A673 (cell line): ENCODE measurements around the gene DLG2. TPM values are rescaled to one million over a fixed set of nuclear protein-coding genes. Genes with fewer than 3 reads are reported as not detected.
A peak's percentile ranks its signal among the peaks of the same experiment; 100 is the strongest.
"Not testable (repeated sequence)": the region's sequence is repeated elsewhere in the genome, so short reads cannot be mapped to it uniquely, and the experiment has no call there.

ENCODE experiments used
- BruUV-seq: library from RNA; stranded (reverse); fragments of 400-500 nt; replicated peaks from 2 replicates; lab custom pipeline; 2021; lab: Mats Ljungman, UMichigan
- CTCF ChIA-PET: fragments of 300-600 bp; sonication (Branson Sonifier 250); formaldehyde crosslinking; loops from one replicate; lab custom pipeline; 2022; ENCODE audit warnings: antibody characterized with exemption; lab: Charles Lee
- POLR2A ChIA-PET: fragments of 300-600 bp; sonication (Branson Sonifier 250); formaldehyde crosslinking; loops from one replicate; lab custom pipeline; 2022; ENCODE audit warnings: antibody characterized with exemption; ENCODE audit not compliant: low non-redundant PET; lab: Charles Lee
- DNase-seq: peaks from one replicate; pipeline ENCODE4 v3.0.0-alpha.2; 2015; ENCODE audit warnings: low spot score
- H3K27ac ChIP-seq: fragments of 200-600 bp; sonication (generic); 2 replicates; pipeline ENCODE4 v1.5.1; 2016; ENCODE audit warnings: mixed run types, low read depth, mild to moderate bottlenecking, mixed read lengths, antibody characterized with exemption, low read length; ENCODE audit not compliant: poor library complexity, severe bottlenecking
- H3K27me3 ChIP-seq: fragments of 200-600 bp; sonication (generic); replicated peaks from 2 replicates; pipeline ENCODE4 v1.6.1; 2017; ENCODE audit warnings: mixed run types, low read depth, mild to moderate bottlenecking, mixed read lengths, antibody characterized with exemption, low read length; ENCODE audit not compliant: insufficient read depth, poor library complexity
- H3K36me3 ChIP-seq: fragments of 200-600 bp; sonication (generic); 2 replicates; pipeline ENCODE4 v1.6.1; 2016; ENCODE audit warnings: mixed run types, mild to moderate bottlenecking, mixed read lengths, antibody characterized with exemption, low read length; ENCODE audit not compliant: insufficient read depth, poor library complexity, severe bottlenecking
- H3K4me1 ChIP-seq: fragments of 200-600 bp; sonication (generic); 2 replicates; pipeline ENCODE4 v1.6.1; 2017; ENCODE audit warnings: mixed run types, mild to moderate bottlenecking, mixed read lengths, antibody characterized with exemption, low read length; ENCODE audit not compliant: insufficient read depth, poor library complexity, severe bottlenecking
- H3K4me3 ChIP-seq: fragments of 200-600 bp; sonication (generic); 2 replicates; pipeline ENCODE4 v1.5.1; 2016; ENCODE audit warnings: low read depth, mixed run types, mild to moderate bottlenecking, mixed read lengths, low read length; ENCODE audit not compliant: poor library complexity, severe bottlenecking
- H3K9me3 ChIP-seq: fragments of 200-600 bp; sonication (generic); 2 replicates; pipeline ENCODE4 v1.6.1; 2016; ENCODE audit warnings: mixed run types, low read depth, mild to moderate bottlenecking, mixed read lengths, antibody characterized with exemption, low read length; ENCODE audit not compliant: poor library complexity, severe bottlenecking
- CTCF ChIP-seq: fragments of 300-800, 200-600 bp; sonication (generic); conservative IDR thresholded peaks from 2 replicates; pipeline ENCODE4 v1.5.1; 2017; ENCODE audit warnings: low read depth, mild to moderate bottlenecking, antibody characterized with exemption, low read length, moderate library complexity, mixed read lengths
- EZH2 ChIP-seq: fragments of 200-600 bp; sonication (generic); IDR thresholded peaks from 2 replicates; pipeline ENCODE4 v1.6.1; 2017; ENCODE audit warnings: borderline replicate concordance, low read depth, mild to moderate bottlenecking, mixed read lengths, antibody characterized with exemption, low read length; ENCODE audit not compliant: poor library complexity, severe bottlenecking
- intact Hi-C: fragments of 100-400 bp; cut with micrococcal nuclease; formaldehyde crosslinking; loops from one replicate; pipeline ENCODE4 v1.10.0; 2022; ENCODE audit not compliant: unreplicated experiment
- total RNA-seq: library from RNA; stranded (reverse); gene quantifications from 2 replicates; pipeline ENCODE4 v1.2.3, GENCODE V29; 2021

Gene DLG2
- total RNA-seq, 1 experiment from 2014 or later = 277 TPM

- intact Hi-C loops = no loop called here
- Histone ChIP-seq H3K36me3 (no peaks in the 10 kb centered on the region), H3K4me1 (no peaks in the 10 kb centered on the region), H3K27ac (no peak overlapping the region), H3K27me3 (no peaks in the 10 kb centered on the region), H3K4me3 (no peak overlapping the region), H3K9me3 (no peaks in the 10 kb centered on the region)
- no TSS peak for BruUV-seq
- TF ChIP-seq EZH2 (no peak), CTCF (no peak)
- POLR2A ChIA-PET = no interaction called here
- CTCF ChIA-PET = interaction anchor here (1.7 kb wide), 1 partner anchor 480 kb away, joined by 4 read pairs; no protein-coding TSS in a partner anchor
- peak; percentile 4 for DNase-seq
These were observed 1310.1 kb downstream of the DLG2 start for GRCh38 chr11:84316866-84317555.

GRCh38 chr11:84313830-84314359, 1313.2 kb downstream of the DLG2 start:
- BruUV-seq = no TSS peak
- CTCF ChIA-PET = no interaction called here
- TF ChIP-seq CTCF (no peak), EZH2 (no peak)

GRCh38 chr11:84310268-84310667, 1316.9 kb downstream of the DLG2 start:
- intact Hi-C loops = no loop called here
- Histone ChIP-seq H3K4me1 (no peaks in the 10 kb centered on the region), H3K27me3 (no peaks in the 10 kb centered on the region), H3K9me3 (no peaks in the 10 kb centered on the region), H3K4me3 (no peak overlapping the region), H3K27ac (no peak overlapping the region), H3K36me3 (no peaks in the 10 kb centered on the region)
- CTCF ChIA-PET = no interaction called here
- BruUV-seq = no TSS peak
- no peak for TF ChIP-seq CTCF
- no peak for TF ChIP-seq EZH2
- POLR2A ChIA-PET = interaction anchor here (0.9 kb wide), 1 partner anchor 24 kb away, joined by 7 read pairs; no protein-coding TSS in a partner anchor
- no peak for DNase-seq

More at GRCh38 chr11:84313830-84314359, 1313.2 kb downstream of the DLG2 start:
- Histone ChIP-seq H3K4me1 (no peaks in the 10 kb centered on the region), H3K27me3 (no peaks in the 10 kb centered on the region), H3K36me3 (no peaks in the 10 kb centered on the region), H3K9me3 (no peaks in the 10 kb centered on the region), H3K27ac (no peak overlapping the region), H3K4me3 (no peak overlapping the region)
- no peak for DNase-seq
- POLR2A ChIA-PET = no interaction called here
- intact Hi-C loops = no loop called here

- intact Hi-C loops, H3K36me3 ChIP-seq, DNase-seq, H3K4me3 ChIP-seq, H3K27ac ChIP-seq, CTCF ChIA-PET, BruUV-seq, H3K27me3 ChIP-seq, POLR2A ChIA-PET, H3K9me3 ChIP-seq, H3K4me1 ChIP-seq: not testable (repeated sequence)
These were observed 1318.7 kb downstream of the DLG2 start for GRCh38 chr11:84308491-84308890.
